K562 (cell line): ENCODE results near the gene GRM3. TPM values are rescaled to one million over a fixed set of nuclear protein-coding genes. Genes with fewer than 3 reads are reported as not detected.

Experiments
- ATAC-seq: fragments of 200-7000 bp; cut with Tn5 transposase; 3 replicates; pipeline ENCODE4 v1.9.1; 2020; ENCODE audit warnings: moderate library complexity
- BruUV-seq: library from RNA; stranded (reverse); fragments of 400-500 nt; replicated peaks from 2 replicates; lab custom pipeline; 2021; lab: Mats Ljungman, UMichigan
- CTCF ChIA-PET: fragments of 300-600 bp; formaldehyde crosslinking; extraction: SDS; loops from one replicate; lab custom pipeline; 2021; ENCODE audit warnings: low intra/inter-chr PET ratio; lab: Yijun Ruan, JAX
- POLR2A ChIA-PET: fragments of 300-600, 350-650 bp; sonication (Branson Sonifier 250); formaldehyde crosslinking; extraction: SDS; loops from one replicate; lab custom pipeline; 2021; ENCODE audit warnings: antibody characterized with exemption, inconsistent platforms; lab: Yijun Ruan, JAX
- DNase-seq, 4 experiments: peaks; one replicate each; pipeline versions ENCODE4 v3.0.0 to v3.0.0-alpha.2; 2011 to 2018; ENCODE audit warnings: low spot score in 3 of 4, mixed read lengths in 3 of 4; ENCODE audit errors: extremely low read depth in 1 of 4
- FAIRE-seq: peaks from 2 replicates; lab custom pipeline; 2011; peaks lifted over from hg19 to GRCh38; lab: Jason Lieb, UNC
- H2AFZ ChIP-seq: 2 replicates; pipeline ENCODE4 v1.6.0; 2011; ENCODE audit warnings: low read depth, low read length, control low read depth, inconsistent platforms
- H3K27ac ChIP-seq: fragments of 200-600 bp; 3 replicates; pipeline ENCODE4 v1.8.0; 2011; ENCODE audit warnings: low read depth, mild to moderate bottlenecking, control low read depth, inconsistent platforms, low read length, moderate library complexity, mixed read lengths; ENCODE audit errors: extremely low read depth
- H3K27me3 ChIP-seq, 2 experiments: fragments of 300-600 bp in 1 of 2; 2 replicates in 1 of 2; 3 replicates in 1 of 2; pipeline versions ENCODE4 v1.6.0 to v1.8.0; 2011; ENCODE audit warnings: inconsistent platforms in 2 of 2, low read length in 2 of 2, mild to moderate bottlenecking in 1 of 2, mixed read lengths in 1 of 2, moderate library complexity in 1 of 2; ENCODE audit not compliant: control insufficient read depth in 2 of 2, insufficient read depth in 2 of 2
- H3K36me3 ChIP-seq: fragments of 300-600 bp; 3 replicates; pipeline ENCODE4 v1.8.0; 2011; ENCODE audit warnings: mild to moderate bottlenecking, low read length, inconsistent platforms; ENCODE audit not compliant: control insufficient read depth, insufficient read depth
- H3K4me1 ChIP-seq, 2 experiments: fragments of 200-600 bp in 1 of 2; replicated peaks in 1 of 2; 2 replicates in 1 of 2; 3 replicates in 1 of 2; pipeline versions ENCODE4 v1.5.1 to v1.8.0; 2011; ENCODE audit warnings: inconsistent platforms in 2 of 2, low read length in 2 of 2, mild to moderate bottlenecking in 1 of 2, mixed read lengths in 1 of 2, moderate library complexity in 1 of 2; ENCODE audit not compliant: control insufficient read depth in 2 of 2, insufficient read depth in 2 of 2
- H3K4me2 ChIP-seq: 2 replicates; pipeline ENCODE4 v1.6.1; 2011; ENCODE audit warnings: low read length, control low read depth, inconsistent platforms, mixed read lengths; ENCODE audit not compliant: insufficient read depth
- H3K4me3 ChIP-seq: fragments of 200-600 bp; sonication (generic), shearing (Covaris generic); 2 replicates; pipeline ENCODE4 v1.5.1; 2016; ENCODE audit warnings: control low read depth, inconsistent platforms
- H3K79me2 ChIP-seq: fragments of 200-600 bp; 3 replicates; pipeline ENCODE4 v1.8.0; 2011; ENCODE audit warnings: low read length, inconsistent platforms; ENCODE audit not compliant: control insufficient read depth, insufficient read depth
- H3K9ac ChIP-seq, 2 experiments: 2 replicates each; pipeline versions ENCODE4 v1.6.0 to v1.6.1; 2011; ENCODE audit warnings: low read depth in 2 of 2, low read length in 2 of 2, control low read depth in 1 of 2, inconsistent platforms in 1 of 2, mild to moderate bottlenecking in 1 of 2, mixed read lengths in 1 of 2; ENCODE audit not compliant: insufficient read depth in 1 of 2
- H3K9me1 ChIP-seq: one replicate; pipeline ENCODE4 v1.6.0; 2011; ENCODE audit warnings: inconsistent platforms, mild to moderate bottlenecking, low read length, moderate library complexity; ENCODE audit not compliant: control insufficient read depth, insufficient read depth
- H3K9me3 ChIP-seq: replicated peaks from 2 replicates; pipeline ENCODE4 v1.5.1; 2011; ENCODE audit warnings: low read depth, low read length, inconsistent platforms; ENCODE audit not compliant: control insufficient read depth, insufficient read depth
- H4K20me1 ChIP-seq: replicated peaks from 2 replicates; pipeline ENCODE4 v1.6.1; 2011; ENCODE audit warnings: low read length, inconsistent platforms, mixed read lengths; ENCODE audit not compliant: control insufficient read depth, insufficient read depth
- CBFA2T2 ChIP-seq: fragments of 450-650 bp; conservative IDR thresholded peaks from 2 replicates; pipeline ENCODE4 v1.6.1; 2017; ENCODE audit warnings: mild to moderate bottlenecking
- DNMT1 ChIP-seq: fragments of 450-650 bp; IDR thresholded peaks from 2 replicates; pipeline ENCODE4 v1.6.1; 2016; ENCODE audit warnings: antibody characterized with exemption, mild to moderate bottlenecking
- MCM5 ChIP-seq: fragments of 450-650 bp; IDR thresholded peaks from 2 replicates; pipeline ENCODE4 v1.6.1; 2016; ENCODE audit warnings: low read depth
- POLR3A ChIP-seq: IDR thresholded peaks from 2 replicates; pipeline ENCODE4 v1.6.1; 2011; ENCODE audit warnings: borderline replicate concordance, mild to moderate bottlenecking, moderate library complexity; ENCODE audit not compliant: insufficient read length, insufficient read depth; ENCODE audit errors: extremely low read depth
- RB1 ChIP-seq: fragments of 450-650 bp; IDR thresholded peaks from 2 replicates; pipeline ENCODE4 v1.6.1; 2017; ENCODE audit warnings: low read depth, mild to moderate bottlenecking
- RFX7 ChIP-seq: fragments of 250-450 bp; sonication (Bioruptor Pico); IDR thresholded peaks from 2 replicates; pipeline ENCODE4 v1.5.1; 2021; ENCODE audit warnings: mild to moderate bottlenecking
- SMAD3 ChIP-seq: fragments of 450-650 bp; formaldehyde crosslinking; conservative IDR thresholded peaks from 2 replicates; pipeline ENCODE4 v1.4.0; 2020; ENCODE audit warnings: mild to moderate bottlenecking
- SMARCA4 ChIP-seq: fragments of 450-650 bp; IDR thresholded peaks from 2 replicates; pipeline ENCODE4 v1.6.1; 2016
- TBP ChIP-seq: optimal IDR thresholded peaks from 2 replicates; pipeline ENCODE3; 2011; ENCODE audit warnings: low read depth, low read length, improper control_type of control experiment
- ZBED1 ChIP-seq: IDR thresholded peaks from 2 replicates; pipeline ENCODE4 v1.6.1; 2014
- ZBTB33 ChIP-seq: sonication (generic); formaldehyde crosslinking; IDR thresholded peaks from 2 replicates; pipeline ENCODE4 v1.8.1; 2023; ENCODE audit warnings: mild to moderate bottlenecking, missing genetic modification reagents
- ZNF609 ChIP-seq: sonication (generic); formaldehyde crosslinking; IDR thresholded peaks from 2 replicates; pipeline ENCODE4 v1.8.1; 2023; ENCODE audit warnings: missing genetic modification reagents, mild to moderate bottlenecking, borderline replicate concordance
- ZNF668 ChIP-seq: fragments of 250-450 bp; sonication (Bioruptor Pico); IDR thresholded peaks from 2 replicates; pipeline ENCODE4 v1.8.0; 2022; ENCODE audit warnings: mild to moderate bottlenecking, inconsistent platforms
- ZNF740 ChIP-seq, 3 experiments: fragments of 200-800 bp in 1 of 3; sonication (Bioruptor generic) in 1 of 3; sonication (generic) in 1 of 3; formaldehyde crosslinking in 1 of 3; IDR thresholded peaks; 2 replicates each; pipeline versions ENCODE4 v1.6.1 to v1.8.0; 2016 to 2022; ENCODE audit warnings: mild to moderate bottlenecking in 2 of 3, missing compliant biosample characterization in 2 of 3, missing genetic modification characterization in 2 of 3, missing genetic modification reagents in 1 of 3
- WGBS: fragments of 100-300 bp; shearing (Covaris generic); methylation state at CpG from one replicate; pipeline ENCODE4 v1.1.6; 2016; ENCODE audit warnings: low coverage, mixed read lengths; ENCODE audit not compliant: insufficient coverage; ENCODE audit errors: missing lambda C conversion rate; 5-methylcytosine and 5-hydroxymethylcytosine counted together
- in situ Hi-C: fragments of 300-500 bp; cut with MboI; formaldehyde crosslinking; loops from 4 replicates; pipeline ENCODE4 v1.15.0; 2018; ENCODE audit warnings: inconsistent platforms, mixed read lengths
- intact Hi-C: fragments of 100-400 bp; cut with micrococcal nuclease; formaldehyde crosslinking; loops from 2 replicates; pipeline ENCODE4 v1.14.2; 2022
- polyA plus RNA-seq, 8 experiments: library from polyadenylated mRNA; depleted of rRNA in 4 of 8; stranded (reverse) in 5 of 8; unstranded in 3 of 8; fragments of >200 nt; fragmentation: Nextera tagmentation in 2 of 8; fragmentation: Illumina TruSeq in 1 of 8; extraction: Ambion mirVana in 2 of 8; extraction: Trizol in 1 of 8; gene quantifications; 2 replicates each; pipeline versions ENCODE4 v1.2.1 to v1.2.3, GENCODE V29; 2011 to 2014; ENCODE audit warnings: inconsistent platforms in 1 of 8, missing spikeins in 1 of 8
- total RNA-seq, 7 experiments: library from RNA; depleted of rRNA in 6 of 7; stranded (reverse); fragments of >200 nt in 6 of 7; fragmentation: Illumina TruSeq in 2 of 7; extraction: Trizol in 2 of 7; gene quantifications; 2 replicates each; pipeline versions ENCODE4 v1.2.1 to v1.2.3, GENCODE V29; 2011 to 2021; ENCODE audit warnings: low replicate concordance in 1 of 7

Gene GRM3
- total and polyA plus RNA-seq, 9 of the 15 experiments (the other 6 are each of a cell fraction or from before 2014, with no cell fraction given): 0.03 to 0.08 (median 0.03) TPM; not detected in 6

- TF ChIP-seq ZNF609 (CRISPR knock-in tag): no peak
These were observed 104.0 kb downstream of the GRM3 start (continued) for GRCh38 chr7:86747698-86748097.

- no peak for ATAC-seq
- DNase-seq: no peak
- in situ Hi-C loops: no loop called here
- no TSS peak for BruUV-seq
- Histone ChIP-seq H3K27ac (no peak overlapping the region), H3K27me3 (no peaks in the 10 kb centered on the region), H3K4me2 (no peak overlapping the region), H4K20me1 (no peaks in the 10 kb centered on the region), H3K9me3 (no peaks in the 10 kb centered on the region), H3K36me3 (no peaks in the 10 kb centered on the region), H3K9ac (no peak overlapping the region), H3K4me1 (no peaks in the 10 kb centered on the region), H3K9me1 (no peaks in the 10 kb centered on the region), H3K4me3 (no peak overlapping the region), H3K79me2 (no peaks in the 10 kb centered on the region), H2AFZ (no peak overlapping the region)
- TF ChIP-seq SMAD3 (no peak), SMARCA4 (no peak), DNMT1 (no peak), ZNF668 (CRISPR knock-in tag) (no peak), ZNF740 (CRISPR knock-in tag; IDR thresholded peaks at IDR 0.05) (no peak), ZNF740 (tag; IDR thresholded peaks at IDR 0.05) (no peak), RFX7 (CRISPR knock-in tag) (no peak), TBP (no peak), RB1 (no peak), ZBED1 (no peak), POLR3A (no peak), MCM5 (no peak), CBFA2T2 (no peak), ZBTB33 (CRISPR knock-in tag) (no peak)
- CTCF ChIA-PET: no interaction called here
- FAIRE-seq: no peak
- intact Hi-C loops: loop anchor here (10.0 kb wide), 1 partner anchor 697 kb away; no protein-coding TSS in a partner anchor
- whole genome bisulfite sequencing: 0% methylated on average over 4 of the region's 4 CpGs
- POLR2A ChIA-PET: no interaction called here
These were observed 104.5 kb downstream of the GRM3 start for GRCh38 chr7:86748201-86748600.
